Effector memory CD4-positive, alpha-beta T cell (primary cell): ENCODE data around the gene RAD51B.

ENCODE experiments used
- DNase-seq, 3 donors: peaks; one replicate each; pipeline ENCODE4 v3.0.0-alpha.2; 2020
- H3K27ac ChIP-seq: 2 replicates; pipeline ENCODE4 v1.7.0; 2013; ENCODE audit warnings: mild to moderate bottlenecking, low read length, moderate library complexity; ENCODE audit not compliant: insufficient read depth, poor library complexity, severe bottlenecking
- H3K27me3 ChIP-seq: replicated peaks from 2 replicates; pipeline ENCODE4 v1.7.0; 2013; ENCODE audit warnings: mild to moderate bottlenecking, low read length; ENCODE audit not compliant: insufficient read depth, control insufficient read depth, poor library complexity, severe bottlenecking
- H3K36me3 ChIP-seq: 2 replicates; pipeline ENCODE4 v1.7.0; 2013; ENCODE audit warnings: mild to moderate bottlenecking, low read length, moderate library complexity; ENCODE audit not compliant: control insufficient read depth, insufficient read depth
- H3K4me1 ChIP-seq: 2 replicates; pipeline ENCODE4 v1.7.0; 2013; ENCODE audit warnings: low read length, mild to moderate bottlenecking; ENCODE audit not compliant: control insufficient read depth, insufficient read depth, poor library complexity, severe bottlenecking
- H3K4me3 ChIP-seq: 2 replicates; pipeline ENCODE4 v1.7.0; 2013; ENCODE audit warnings: low read length, low read depth, mild to moderate bottlenecking; ENCODE audit not compliant: insufficient read depth, poor library complexity, severe bottlenecking
- H3K9me3 ChIP-seq: 2 replicates; pipeline ENCODE4 v1.7.0; 2013; ENCODE audit warnings: mild to moderate bottlenecking, low read length, moderate library complexity; ENCODE audit not compliant: control insufficient read depth

Gene RAD51B

GRCh38 chr14:68271913-68272391, 452.4 kb downstream of the RAD51B start:
- DNase-seq = no peak

DNA sequence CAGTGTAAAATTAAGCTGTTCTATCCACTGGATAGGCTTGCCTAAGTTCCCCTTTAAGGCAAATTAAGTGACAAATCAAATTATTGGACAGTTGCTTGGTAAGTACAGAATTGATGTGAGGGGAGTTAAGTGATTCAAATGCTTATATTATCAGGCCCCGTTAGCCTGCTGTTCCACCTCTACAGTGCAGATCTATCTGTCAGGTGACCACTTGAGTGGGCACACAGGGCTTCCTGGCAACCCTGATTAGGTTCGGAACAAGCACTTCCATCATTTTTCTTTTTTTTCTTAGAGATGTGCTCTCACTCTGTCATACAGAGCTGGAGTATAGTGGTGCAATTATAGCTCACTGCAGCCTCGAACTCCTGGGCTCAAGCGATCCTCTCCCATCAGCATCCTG, 453.8 kb downstream of the RAD51B start:
- no peak for DNase-seq
- no peaks in the 10 kb centered on the region for H3K9me3 ChIP-seq
- no peak overlapping the region for H3K27ac ChIP-seq
- H3K4me1 ChIP-seq = peaks cover 26% of the 10 kb centered on the region
- no peaks in the 10 kb centered on the region for H3K36me3 ChIP-seq
- no peaks in the 10 kb centered on the region for H3K27me3 ChIP-seq
- no peak overlapping the region for H3K4me3 ChIP-seq

More at GRCh38 chr14:68271913-68272391, 452.4 kb downstream of the RAD51B start:
- Histone ChIP-seq H3K4me3 (no peak overlapping the region), H3K4me1 (peaks cover 32% of the 10 kb centered on the region), H3K9me3 (no peaks in the 10 kb centered on the region), H3K36me3 (no peaks in the 10 kb centered on the region), H3K27me3 (no peaks in the 10 kb centered on the region), H3K27ac (no peak overlapping the region)

- Histone ChIP-seq H3K27ac (no peak overlapping the region), H3K36me3 (no peaks in the 10 kb centered on the region), H3K4me1 (peaks cover 24% of the 10 kb centered on the region), H3K4me3 (no peak overlapping the region), H3K9me3 (no peaks in the 10 kb centered on the region), H3K27me3 (no peaks in the 10 kb centered on the region)
- DNase-seq = no peak
Measured at GRCh38 chr14:68274725-68275124, 455.1 kb downstream of the RAD51B start.

DNA sequence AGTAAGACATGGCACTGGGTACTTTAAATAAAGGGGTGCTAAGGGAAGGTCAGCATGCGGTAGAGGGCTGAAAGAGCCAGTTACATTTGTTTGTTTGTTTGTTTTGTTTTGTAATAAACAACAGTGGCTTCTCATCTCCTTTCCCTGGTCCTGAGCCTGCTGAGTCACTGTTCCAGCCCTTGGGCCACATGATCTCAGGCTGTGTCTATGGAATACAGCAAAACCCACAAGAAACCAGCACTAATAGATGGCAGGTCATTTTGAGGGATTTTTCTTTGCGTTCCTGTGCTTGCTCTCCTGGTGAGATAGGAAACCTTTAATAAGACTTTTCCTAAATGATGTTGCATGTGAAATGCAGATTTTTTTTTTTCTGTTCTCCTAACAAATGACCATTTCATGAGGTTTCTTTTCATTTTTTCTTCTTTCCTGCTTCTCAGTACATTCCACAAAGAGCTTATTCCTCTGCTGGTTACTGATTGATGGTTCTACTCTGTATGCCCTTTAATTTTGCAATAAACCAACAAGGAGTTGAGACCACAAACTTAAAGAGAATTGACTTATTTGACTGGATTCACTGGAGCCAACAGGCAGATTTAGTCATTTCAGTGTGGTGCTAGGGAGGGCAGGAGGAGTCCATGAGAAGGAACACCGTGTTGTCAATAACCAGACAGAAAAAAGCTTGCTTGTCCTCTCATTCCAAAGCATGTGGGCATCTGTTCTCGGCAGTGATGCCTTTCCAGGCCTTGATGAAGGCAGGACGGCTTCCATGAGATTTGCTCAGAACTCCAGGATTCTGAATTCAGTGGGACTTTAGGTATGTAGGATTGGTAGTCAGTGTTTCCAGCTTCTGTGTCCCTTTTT, 459.2 kb downstream of the RAD51B start:
- Histone ChIP-seq H3K27ac (no peak overlapping the region), H3K4me3 (no peak overlapping the region), H3K27me3 (no peaks in the 10 kb centered on the region), H3K9me3 (no peaks in the 10 kb centered on the region), H3K36me3 (no peaks in the 10 kb centered on the region), H3K4me1 (peaks cover 43% of the 10 kb centered on the region)
- no peak for DNase-seq

DNA sequence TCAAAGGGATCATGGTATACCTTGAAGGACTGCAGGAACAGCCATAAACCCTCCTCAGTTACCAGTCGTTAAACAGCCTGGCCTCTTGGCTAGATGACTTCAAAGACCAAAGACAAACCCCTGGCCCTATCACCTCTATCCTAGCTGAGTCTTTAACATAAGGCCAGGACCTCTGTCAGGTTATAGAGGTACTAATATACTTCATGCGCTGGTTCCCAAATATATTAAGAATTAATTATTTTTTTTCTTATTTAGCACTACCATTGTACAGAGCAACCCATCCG, 459.8 kb downstream of the RAD51B start:
- Histone ChIP-seq H3K4me1 (peaks cover 46% of the 10 kb centered on the region), H3K4me3 (no peak overlapping the region), H3K27ac (no peak overlapping the region), H3K9me3 (no peaks in the 10 kb centered on the region), H3K27me3 (no peaks in the 10 kb centered on the region), H3K36me3 (no peaks in the 10 kb centered on the region)
- DNase-seq = no peak

DNA sequence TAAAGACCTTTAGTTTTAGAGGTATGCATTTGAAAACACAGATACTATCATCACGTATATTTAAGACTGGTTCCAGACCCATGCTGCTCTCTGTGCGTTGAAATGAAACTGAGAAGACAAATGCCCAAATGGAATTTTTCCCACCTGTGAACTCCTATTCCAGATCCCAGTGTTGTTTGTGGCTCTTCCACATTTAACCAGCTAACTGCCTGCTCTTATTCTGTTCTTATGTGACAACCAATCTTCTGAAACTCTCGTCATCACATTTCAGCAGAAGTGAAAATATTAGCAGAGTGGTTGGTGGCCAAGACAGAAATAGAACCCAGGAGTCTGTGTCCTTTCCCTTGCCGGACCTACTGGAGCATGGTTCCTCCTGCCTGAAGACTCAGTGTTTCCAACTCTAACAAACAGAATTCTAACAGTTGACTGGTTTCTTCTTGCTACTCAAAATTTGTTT, 460.2 kb downstream of the RAD51B start:
- no peaks in the 10 kb centered on the region for H3K9me3 ChIP-seq
- H3K4me1 ChIP-seq = peaks cover 46% of the 10 kb centered on the region
- no peak for DNase-seq
- no peaks in the 10 kb centered on the region for H3K36me3 ChIP-seq
- H3K27ac ChIP-seq = no peak overlapping the region
- no peak overlapping the region for H3K4me3 ChIP-seq
- H3K27me3 ChIP-seq = no peaks in the 10 kb centered on the region

DNA sequence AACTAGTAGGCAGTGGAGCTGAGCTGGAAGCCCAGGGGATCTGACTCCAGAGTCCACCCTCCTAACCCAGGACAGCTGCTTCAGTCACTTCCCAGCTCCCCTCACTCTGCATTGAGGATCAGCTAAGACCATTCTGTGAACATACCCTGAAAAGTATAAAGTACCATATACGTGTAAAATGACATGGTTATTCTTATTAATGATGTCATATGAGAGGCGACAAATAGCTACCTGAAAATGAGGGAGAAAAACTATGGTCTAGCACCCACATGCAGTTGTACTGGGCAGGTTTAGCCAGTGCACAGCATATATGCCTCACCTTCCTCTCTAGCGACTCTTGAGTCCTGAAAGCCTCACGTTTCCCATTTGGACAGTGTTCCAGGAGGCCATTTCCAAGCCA, 461.9 kb downstream of the RAD51B start:
- DNase-seq = no peak
- no peak overlapping the region for H3K4me3 ChIP-seq
- H3K9me3 ChIP-seq = no peaks in the 10 kb centered on the region
- H3K27me3 ChIP-seq = no peaks in the 10 kb centered on the region
- H3K27ac ChIP-seq = peak overlapping the region; percentile 80
- H3K36me3 ChIP-seq = no peaks in the 10 kb centered on the region
- peaks cover 47% of the 10 kb centered on the region for H3K4me1 ChIP-seq

DNA sequence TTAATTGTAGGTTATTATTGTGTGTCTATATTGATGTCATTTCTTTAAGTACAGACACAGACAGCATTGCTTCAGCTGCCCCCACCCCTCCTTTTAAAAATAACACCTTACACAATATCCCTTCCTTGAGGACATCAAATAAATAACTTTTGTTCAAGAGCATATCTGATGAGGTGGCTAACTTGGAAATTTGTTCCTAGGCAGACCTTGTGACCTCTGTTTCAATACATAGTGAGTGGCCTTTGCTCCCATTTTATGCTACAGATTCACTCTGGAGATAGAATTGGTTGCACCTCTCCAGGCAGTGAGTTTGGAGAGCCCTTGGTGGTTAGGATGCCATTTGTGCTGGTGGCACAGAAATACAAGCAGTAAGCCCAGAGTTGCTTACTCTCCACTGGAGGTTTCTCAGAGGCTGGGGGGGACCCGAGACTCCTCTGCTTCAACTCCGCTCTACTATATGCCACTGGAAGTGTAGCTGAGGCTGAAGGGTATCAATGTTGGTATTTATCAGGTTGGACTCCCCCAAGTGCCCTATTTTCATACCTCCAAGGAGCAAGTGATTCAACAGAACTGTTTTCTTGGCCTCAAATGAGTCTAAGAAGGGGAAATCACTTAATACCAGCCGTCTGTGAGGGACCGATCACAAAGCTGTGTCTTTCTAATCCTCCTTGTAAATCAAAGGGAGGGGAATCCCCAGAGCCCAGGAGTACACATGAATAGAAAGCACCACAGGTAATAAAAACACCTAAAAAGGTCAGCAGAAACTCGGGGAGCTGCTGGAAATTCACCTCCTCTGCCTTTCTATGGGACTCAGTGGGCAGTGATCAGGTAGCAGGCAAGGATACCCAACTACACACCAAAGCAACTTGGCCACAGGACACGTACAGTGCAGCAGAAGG, 463.1 kb downstream of the RAD51B start:
- peak overlapping the region; percentile 80 for H3K27ac ChIP-seq
- no peaks in the 10 kb centered on the region for H3K27me3 ChIP-seq
- H3K4me3 ChIP-seq = no peak overlapping the region
- DNase-seq = peak; percentile 9 to 26 (median 22)
- H3K36me3 ChIP-seq = no peaks in the 10 kb centered on the region
- peaks cover 50% of the 10 kb centered on the region for H3K4me1 ChIP-seq
- H3K9me3 ChIP-seq = no peaks in the 10 kb centered on the region

- peak; percentile 31 to 42 (median 33) for DNase-seq
- no peaks in the 10 kb centered on the region for H3K9me3 ChIP-seq
- H3K4me3 ChIP-seq = no peak overlapping the region
- peaks cover 53% of the 10 kb centered on the region for H3K4me1 ChIP-seq
- peak overlapping the region; percentile 80 for H3K27ac ChIP-seq
- no peaks in the 10 kb centered on the region for H3K36me3 ChIP-seq
- no peaks in the 10 kb centered on the region for H3K27me3 ChIP-seq
Measured at GRCh38 chr14:68283378-68284123, 464.0 kb downstream of the RAD51B start.
